GM21367 (cell line): ENCODE measurements around the gene PLCB1.
"Not testable (repeated sequence)": the region's sequence is repeated elsewhere in the genome, so short reads cannot be mapped to it uniquely, and the experiment has no call there.

Experiments
- ATAC-seq: cut with Tn5 transposase; IDR thresholded peaks from one replicate; pipeline ENCODE4 v1.9.1; 2021; ENCODE audit not compliant: unreplicated experiment

PLCB1 gene

DNA sequence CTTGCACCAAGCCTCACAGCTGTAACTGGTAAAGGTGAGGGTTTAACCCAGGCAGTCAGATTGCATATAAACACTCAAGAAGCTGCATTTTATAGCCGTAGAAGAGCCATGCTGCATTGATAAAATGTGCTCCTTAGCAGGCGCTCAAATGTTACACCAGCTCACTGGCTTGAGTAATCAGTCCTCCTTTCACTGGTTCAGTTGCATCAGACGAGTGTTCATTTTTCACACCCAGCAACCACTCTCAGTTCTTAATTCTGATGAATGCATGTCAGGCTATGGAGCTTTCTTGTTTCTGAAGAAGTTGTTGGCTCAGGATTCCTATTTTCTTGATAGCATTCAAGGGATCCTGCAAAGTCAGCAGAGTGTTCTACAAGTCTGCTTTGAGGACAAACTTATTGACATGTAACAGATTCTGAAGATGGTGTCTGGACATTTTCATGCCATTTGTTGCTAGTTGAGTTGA, 198.3 kb downstream of the PLCB1 start:
- ATAC-seq = no peak

DNA sequence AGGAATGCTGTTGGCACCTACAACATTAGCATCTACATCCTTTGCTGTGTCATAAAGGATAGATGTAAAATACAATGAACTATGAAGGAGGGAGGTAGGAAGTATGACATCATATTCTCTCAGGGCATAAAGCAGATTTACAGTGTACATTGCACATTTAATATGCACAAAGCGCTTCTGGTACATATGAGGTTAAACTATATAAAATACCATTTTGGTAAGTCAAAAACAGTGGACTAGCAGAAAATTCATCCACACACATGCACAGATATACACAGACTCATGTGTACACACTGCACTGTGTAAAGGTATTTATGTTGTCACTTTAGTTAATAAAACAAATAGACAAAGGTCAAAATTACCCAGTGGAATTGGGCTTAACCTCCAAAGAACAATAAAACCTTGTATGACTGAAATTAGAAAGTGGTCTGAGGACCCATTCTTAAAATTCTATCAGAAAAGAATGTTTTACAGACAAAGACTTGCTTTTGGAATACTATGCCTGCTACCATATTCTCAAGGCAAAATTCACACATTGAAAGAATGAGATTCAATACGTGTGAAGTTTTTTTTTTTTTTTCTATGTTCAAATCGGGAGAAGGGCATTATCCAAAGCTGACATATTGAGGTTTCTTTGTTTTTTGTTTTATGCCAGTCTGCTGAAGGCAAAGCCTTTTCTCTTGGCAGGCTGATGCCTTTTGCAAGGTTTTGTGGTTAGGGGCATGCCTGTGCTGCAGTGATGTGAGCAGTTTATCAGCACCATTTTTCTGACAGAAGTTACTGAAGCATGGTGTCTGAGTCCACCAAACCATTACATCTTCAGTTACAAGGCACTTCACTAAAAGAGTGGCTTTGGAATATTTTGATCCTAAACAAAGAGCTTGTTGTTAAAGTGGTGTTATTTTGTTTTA, 199.0 kb downstream of the PLCB1 start:
- ATAC-seq = no peak

DNA sequence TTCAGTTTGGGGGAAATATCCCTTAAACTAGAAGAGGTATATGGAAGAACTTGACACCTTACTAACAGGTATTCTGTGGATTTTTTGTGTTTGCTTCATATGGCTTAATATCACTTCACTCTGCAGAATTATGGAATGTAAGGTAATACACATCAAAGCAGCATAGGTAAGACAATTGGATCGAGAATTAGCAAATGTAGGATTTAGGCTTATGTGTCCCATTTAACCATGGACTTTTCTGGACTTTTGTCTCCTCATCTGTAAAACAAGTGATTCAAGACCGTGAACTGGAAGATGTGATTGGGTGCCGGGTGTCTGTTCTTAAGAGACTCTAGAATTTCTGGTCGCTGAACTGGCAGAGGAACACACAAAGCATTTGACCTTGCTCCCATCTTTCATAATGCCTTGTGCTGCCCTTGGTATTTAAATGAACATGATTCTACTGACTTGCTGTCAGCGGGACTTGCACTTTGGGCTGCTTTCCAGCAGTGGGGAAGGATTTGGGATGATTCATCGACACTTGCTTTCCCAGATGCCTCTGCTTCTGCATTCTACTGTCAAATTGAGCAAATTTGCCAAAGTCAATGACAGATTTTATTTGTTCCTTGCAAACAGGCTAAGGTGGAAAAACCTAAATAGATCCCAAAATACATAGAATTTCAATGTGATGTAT, 199.8 kb downstream of the PLCB1 start:
- ATAC-seq = no peak

DNA sequence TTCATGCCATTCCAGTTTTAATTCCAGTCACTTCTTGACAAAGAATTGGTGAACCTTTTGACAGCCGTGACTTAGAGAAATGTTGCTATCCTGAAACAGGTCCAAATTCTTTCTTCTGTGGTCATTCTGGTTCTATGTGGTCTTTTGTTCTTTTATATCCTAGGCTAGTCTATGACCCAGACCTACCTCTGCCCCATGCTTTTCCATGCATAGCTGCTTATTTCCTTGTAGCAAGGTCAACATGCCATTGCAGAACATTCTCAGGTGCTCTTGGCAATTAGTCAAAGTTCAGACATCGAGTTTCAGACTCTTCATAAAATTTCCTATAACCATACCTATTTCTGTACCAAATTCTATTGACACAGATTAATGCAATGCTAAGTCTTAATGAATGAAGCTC, 202.6 kb downstream of the PLCB1 start:
- ATAC-seq = no peak

DNA sequence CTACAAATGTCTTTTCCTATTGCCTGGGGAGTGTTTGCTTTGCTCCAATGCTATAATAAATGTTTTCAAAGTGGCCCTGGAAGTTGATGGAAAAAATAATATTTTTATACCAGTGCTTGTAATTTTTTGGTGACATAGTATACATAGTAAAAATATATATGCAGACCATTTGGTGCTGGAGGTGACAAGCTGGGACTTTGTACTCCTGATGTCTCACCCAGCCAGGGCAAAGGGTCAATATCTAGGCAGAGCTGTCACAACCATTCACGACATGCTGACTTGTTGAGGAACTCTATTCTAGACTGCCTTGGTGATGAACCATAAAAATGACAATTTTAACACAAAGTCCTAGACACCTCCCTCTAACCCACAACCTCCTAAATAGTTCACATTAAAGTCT, 203.0 kb downstream of the PLCB1 start:
- no peak for ATAC-seq

DNA sequence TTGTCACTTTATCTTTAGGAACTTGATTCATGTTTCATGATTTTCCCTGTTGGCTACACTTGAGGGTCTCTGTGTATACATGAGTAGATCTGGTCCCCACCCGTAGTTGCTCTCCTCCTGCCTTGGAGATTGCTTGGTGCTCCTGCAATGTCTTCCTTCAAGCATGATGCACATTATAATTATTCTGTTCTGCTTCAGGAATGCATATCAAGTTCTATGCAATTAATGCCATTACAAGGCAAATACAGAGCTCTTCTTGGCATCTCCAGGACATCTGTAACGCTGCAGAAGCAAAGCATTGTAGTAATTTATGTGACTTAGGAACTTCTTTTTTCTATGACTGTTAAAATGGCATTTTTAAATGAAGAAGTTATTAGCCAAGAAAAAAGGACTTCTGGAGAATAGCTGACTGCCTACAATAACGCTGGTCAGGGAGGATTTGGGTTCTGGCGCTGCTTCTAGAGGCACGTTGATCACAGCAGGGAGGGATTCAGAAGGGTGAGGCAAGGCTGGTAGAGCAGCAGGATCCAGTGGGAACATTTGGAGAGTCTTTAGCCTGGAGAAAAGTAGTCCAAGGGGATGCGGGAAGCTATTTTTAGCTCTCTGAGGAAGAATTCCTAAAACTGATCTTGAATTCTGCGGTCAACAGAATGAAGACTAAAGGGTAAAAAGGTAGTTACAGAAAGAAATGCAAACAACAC, 203.6 kb downstream of the PLCB1 start:
- no peak for ATAC-seq

DNA sequence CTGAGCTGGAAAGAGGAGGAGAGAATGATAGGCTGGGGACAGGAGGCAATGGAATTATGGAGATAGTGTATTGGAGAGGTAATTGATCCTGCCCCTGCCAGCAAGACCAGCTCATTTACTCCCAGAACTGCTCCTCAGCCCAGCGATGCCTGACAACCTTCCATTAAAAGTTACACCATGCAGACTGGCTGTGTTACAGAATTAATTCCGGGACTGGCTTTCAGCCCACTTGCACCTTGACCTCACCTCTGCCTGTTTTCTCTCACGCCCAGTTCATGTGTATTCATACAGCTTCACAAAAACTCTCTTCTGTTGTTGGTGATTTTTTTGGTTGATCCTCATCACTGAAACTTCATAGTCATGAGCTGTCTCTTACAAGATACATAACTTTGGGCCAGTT, 207.3 kb downstream of the PLCB1 start:
- ATAC-seq = no peak

DNA sequence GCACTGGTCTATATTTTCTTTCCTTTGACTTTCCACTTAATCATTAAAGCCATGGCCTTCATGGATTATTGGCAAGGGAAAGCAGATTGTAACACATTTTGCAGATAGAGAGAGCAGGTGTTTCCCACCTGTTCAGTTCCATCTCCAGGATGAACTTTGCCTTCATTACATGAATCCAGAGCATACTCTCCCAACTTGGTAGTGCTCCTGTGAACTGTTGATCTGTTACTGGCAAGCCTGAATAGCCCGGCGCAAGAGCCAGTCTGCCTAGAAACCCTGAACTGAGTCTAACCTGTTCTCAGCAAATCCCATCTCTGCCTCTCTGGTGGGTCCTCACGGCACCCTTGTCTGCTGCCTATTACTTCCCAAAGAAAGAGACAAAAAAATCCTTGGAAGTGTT, 210.3 kb downstream of the PLCB1 start:
- ATAC-seq = no peak

DNA sequence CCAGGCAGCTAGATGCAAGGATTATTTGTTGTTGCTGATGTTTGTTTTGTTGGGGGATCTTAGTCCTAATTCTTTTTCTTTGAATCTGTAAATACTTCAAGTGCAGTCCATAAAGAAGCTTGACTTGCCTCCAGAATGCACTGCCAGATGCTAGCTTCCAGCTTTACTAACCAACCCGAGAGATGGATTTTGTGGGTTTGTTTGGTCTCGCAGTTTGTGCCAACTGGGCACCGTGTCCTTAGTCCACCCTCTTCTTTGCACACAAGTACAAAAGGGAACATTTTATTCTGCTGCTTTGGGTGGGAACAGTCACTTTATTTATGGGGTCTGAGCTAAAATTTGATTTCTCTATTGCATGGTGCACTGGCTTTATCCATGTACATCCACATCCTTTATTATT, 212.0 kb downstream of the PLCB1 start:
- ATAC-seq = no peak

DNA sequence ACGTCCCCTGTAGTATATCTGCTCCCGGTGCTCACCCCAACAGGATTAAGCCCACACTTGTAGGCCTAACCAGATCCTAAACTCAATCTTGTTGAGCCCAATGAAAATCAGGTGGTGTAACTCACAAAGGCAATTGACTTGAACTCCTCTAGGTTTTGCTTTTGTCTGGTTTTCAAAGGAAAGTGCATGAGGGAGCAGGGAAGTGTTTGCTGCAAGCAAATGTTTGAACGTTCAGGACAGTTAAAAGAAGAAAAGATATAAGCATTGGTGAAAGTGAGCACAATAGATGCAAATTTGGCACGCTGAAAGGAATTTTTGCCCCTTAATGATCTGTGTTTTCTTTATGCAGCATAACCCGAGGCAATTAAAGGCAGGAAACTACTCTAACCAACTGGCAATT, 212.6 kb downstream of the PLCB1 start:
- no peak for ATAC-seq

DNA sequence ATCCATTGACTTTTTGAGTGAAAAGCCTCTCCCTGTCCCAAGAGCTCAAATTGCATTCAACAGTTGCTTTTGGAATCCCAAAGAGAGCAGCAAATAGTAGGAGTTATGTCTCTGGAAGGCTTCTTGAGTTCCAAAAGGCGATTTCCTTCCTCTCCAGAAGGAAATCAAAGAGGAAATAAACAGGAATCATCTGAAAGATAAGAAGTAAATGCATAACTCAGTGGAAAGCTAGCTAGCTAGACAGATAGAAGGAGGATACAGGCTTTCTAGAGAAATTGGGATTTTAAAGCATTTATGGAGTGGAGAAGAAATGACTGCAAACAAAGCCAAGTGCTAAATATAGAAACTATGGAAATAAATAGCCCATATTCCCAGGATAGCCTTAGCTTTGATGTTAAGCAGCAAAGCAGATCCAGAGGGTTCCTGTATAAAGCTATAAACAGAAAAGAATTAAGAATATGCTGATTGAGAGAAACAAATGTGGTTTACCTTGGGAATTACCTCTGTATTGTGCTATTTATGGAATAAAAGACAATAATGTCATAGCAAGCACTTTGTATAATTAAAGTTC, 214.7 kb downstream of the PLCB1 start:
- ATAC-seq = no peak

DNA sequence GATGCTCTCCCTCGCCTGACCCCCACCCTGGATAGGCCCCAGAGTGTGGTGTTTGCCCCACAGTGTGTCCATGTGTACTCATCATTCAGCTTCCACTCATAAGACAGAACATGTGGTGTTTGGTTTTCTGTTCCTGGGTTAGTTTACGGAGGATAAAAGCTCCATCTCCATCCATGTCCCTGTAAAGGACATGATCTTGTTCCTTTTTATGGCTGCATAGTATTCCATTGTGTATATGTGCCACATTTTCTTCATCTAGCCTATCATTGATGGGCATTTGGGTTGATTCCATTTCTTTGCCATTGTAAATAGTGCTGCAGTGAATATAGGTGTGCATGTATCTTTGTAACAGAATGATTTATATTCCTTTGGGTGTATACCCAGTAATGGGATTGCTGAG, 218.2 kb downstream of the PLCB1 start:
- not testable (repeated sequence) for ATAC-seq

DNA sequence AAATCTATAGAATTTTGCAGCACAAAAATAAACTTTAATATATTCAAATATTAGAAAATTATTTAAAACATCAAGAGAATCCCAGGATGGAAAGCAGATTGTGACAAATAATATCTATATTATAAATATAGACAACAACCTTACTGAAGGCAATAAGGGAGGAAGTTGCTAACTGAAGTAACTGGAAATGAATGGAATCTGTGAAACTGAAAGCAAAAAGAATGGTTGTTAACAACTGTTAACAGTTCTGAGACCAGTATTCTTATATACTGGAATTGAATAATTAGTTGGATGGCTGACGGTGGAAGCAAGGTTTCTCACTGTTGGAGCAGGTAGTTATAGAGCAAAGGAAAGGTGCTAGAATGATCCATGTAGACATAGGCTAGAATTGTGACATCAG, 220.4 kb downstream of the PLCB1 start:
- ATAC-seq = no peak

DNA sequence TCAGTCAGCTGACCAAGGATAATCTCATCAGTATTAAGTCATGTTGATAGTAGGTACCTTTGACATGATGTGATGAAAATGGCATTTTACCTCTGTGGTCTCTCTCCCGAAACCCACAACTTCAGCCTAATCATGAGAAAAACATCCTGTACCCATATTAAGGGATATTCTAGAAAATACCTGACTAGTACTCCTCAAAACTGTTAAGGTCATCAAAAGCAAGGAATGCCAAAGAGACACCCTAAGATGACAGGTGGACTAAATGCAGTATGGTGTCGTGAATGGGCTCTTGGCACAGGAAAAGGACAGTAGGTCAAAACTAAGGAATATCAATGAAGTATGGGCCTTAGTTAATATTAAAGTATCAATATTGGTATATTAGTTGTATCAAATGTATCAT, 221.4 kb downstream of the PLCB1 start:
- ATAC-seq = no peak

DNA sequence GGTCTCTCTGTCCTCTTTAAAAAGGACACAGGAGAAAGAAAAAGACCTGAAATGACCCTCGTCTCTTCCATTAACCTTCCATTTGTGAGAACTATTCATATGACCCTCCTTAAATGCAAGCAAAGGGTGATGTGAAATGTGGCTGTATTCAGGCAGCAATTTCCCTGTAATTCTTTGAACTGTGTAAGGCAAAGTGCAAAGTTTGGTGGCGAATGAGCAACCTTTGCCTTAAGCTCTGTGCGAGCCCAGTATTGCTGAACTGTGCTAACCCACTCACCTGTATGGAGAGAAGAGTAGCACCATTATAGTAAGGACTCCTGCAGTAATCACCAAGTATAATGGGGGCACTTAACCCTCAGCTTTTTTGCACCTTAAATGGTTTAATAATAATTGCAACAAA, 223.4 kb downstream of the PLCB1 start:
- ATAC-seq = no peak

DNA sequence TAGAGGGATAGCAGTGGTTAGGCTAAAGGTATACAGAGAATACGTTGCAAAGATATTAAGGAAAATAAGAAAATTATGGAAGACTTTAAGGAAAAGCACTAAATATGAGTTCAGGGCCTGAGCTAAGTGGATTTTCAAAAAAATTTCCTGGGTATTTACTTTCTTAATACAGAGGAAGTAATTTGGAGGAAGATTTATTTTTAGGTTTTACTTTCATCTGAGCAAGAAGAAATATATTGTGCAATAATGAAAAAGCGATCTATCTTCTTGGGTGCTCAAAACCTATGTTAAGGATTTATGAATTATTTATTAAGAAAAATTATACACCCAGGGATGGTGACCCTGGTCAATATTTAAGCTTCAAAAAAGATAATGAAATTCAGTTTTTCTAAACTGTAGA, 224.7 kb downstream of the PLCB1 start:
- no peak for ATAC-seq

DNA sequence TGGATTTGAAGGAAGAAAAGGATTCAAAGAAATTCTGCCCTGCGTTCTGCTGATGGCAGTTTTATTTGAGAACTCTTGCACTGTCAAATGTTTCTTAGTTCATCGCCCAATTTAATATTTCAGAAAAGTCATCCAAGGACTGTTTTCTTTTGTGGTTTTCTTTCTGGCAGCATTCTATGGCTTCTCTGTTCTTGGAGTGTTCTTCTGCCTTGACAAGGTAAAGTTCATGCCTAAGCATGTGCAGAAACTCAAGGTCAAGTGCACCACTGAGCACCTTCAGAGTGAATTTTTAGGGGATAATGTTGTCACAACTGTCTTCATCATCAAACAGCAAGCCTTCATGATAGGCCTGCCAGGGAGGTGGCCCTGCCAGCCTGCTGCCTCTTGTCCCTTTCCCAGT, 225.6 kb downstream of the PLCB1 start:
- no peak for ATAC-seq

DNA sequence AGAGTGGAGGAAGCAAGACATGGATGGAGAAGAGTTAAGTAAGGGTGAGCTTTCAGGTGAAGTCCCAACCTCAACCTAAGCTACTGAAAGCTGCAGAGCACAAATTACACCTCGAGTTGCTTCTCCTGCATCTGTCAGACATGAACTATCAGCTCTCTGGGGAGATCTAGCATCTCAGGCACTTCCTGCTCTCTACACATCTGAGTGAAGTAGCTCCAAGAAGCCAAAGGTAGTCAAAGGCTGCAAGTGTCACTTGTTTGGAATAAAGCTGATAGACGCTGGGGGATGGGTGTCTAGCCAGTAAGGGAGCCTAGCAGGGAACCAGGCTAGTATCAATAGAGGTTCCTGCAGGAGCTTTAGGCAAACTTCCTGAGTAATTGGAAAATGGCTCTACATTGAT, 228.0 kb downstream of the PLCB1 start:
- ATAC-seq = no peak

DNA sequence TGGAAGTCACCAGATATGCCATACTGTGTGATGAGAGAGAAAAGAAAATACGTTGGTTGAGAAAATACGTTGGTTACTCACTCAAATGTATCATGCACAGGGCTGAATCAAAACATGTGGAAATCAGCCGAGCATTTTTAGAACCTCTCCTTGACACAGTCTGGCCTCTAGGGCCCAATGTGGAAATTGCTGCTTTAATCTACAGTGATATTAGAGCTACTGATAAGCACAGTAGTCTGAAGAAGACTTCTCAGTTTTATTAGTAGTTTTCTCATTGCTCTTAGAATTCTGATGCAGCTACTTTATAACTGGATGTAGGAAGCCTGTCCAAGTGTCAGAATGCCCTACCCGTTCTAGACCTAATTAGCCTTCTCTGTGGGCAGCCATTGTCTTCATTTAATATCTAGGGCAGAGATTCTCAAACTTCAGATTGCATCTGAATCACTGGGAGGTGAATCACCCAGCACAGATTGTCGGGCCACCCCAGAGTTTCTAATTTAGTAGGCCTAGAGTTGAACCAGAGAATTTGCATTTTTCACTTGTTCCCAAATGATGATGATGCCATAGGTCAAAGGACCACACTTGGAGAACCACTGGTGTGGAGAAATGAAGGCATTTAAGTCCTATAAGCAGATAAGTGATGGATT, 229.1 kb downstream of the PLCB1 start:
- no peak for ATAC-seq

DNA sequence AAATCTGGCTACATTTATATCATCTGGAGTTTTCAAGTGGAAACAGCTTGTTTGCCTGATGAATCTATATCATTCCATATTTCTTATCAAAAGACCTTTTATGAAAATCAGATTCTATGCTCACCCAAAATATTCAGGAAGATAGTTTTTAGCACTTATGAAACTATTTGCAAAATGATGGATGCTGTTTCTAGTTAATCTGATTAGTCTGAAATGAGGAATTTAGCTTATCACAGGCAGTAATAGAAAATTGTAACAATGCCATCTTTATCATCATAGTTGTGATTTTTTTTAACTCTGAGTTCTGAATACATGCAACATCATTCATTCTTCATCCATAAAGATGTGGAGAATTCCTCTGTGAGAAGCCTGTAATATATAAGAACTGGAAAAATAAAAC, 229.7 kb downstream of the PLCB1 start:
- no peak for ATAC-seq

DNA sequence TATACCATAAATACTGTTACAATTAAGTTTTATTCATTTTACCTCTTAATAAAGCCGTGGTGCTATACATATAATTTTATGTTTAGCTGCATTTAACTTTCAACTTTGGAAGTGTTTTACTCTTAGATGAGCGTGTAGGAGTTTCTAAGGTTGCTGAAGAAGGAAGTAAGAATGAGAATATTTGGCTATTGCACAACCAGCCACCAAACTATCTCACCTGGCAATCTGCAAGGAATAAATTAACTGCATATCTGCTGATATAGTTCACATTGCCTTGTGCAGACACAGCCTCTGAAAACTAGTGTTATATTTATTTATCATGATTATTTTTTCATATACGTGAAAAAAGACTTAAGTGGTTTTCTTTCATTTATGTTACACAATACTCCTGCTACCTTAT, 230.4 kb downstream of the PLCB1 start:
- no peak for ATAC-seq
